Measurements from ENCODE around the gene FAM81A. TPM values are rescaled to one million over a fixed set of nuclear protein-coding genes. Genes with fewer than 3 reads are reported as not detected.
A peak's percentile ranks its signal among the peaks of the same experiment; 100 is the strongest.

FAM81A gene
- total RNA-seq, 1 experiment from 2014 or later = 2.0 TPM

DNA sequence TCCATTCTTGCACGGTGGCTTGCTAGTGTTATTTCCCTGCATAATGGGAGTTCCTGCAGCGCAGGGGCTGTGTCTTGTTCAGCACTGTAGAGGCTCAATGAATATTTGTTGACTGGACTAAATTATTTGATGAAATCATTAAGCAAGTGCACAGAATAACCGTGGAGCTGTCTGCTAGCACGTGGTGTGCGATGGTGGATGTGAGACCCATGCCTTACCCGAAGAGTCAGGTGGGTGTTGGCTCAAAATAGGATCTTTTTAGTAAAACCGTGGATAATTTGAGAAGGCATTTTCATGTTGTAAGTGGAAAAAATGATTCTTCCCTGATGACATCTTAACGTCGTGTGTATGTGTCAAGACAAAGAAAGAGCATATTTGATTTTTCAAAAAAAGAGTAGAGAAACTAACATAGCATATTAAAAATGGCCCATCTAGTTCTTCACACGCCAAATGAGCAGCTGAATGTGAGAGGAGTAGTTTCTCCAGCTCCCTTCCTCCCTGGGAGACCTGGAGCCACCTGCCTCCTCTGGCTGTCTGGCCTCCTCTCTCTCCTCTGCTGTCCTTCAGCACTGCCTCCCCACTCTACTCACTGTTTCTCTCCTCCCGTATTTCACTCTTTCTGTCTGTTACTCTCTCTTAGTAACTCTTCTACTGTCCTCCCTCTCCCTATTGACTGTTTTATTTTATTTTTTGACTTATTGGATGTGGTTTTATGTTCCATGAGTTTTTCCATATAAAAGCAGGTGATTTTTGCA is 6.3 kb downstream of the FAM81A start:
- Mint-ChIP-seq H3K36me3 (no peaks in the 10 kb centered on the region), H3K9me3 (no peaks in the 10 kb centered on the region), H3K27ac (no peak overlapping the region), H3K27me3 (ENCODE audit: low read depth) (peaks cover 24% of the 10 kb centered on the region), H3K4me3 (no peak overlapping the region), H3K4me1 (peaks cover 26% of the 10 kb centered on the region)
- TF ChIP-seq, protein P1, sequence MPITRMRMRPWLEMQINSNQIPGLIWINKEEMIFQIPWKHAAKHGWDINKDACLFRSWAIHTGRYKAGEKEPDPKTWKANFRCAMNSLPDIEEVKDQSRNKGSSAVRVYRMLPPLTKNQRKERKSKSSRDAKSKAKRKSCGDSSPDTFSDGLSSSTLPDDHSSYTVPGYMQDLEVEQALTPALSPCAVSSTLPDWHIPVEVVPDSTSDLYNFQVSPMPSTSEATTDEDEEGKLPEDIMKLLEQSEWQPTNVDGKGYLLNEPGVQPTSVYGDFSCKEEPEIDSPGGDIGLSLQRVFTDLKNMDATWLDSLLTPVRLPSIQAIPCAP (CRISPR knock-in tag; IDR thresholded peaks at IDR 0.05) = no peak
- TF ChIP-seq, protein P2, sequence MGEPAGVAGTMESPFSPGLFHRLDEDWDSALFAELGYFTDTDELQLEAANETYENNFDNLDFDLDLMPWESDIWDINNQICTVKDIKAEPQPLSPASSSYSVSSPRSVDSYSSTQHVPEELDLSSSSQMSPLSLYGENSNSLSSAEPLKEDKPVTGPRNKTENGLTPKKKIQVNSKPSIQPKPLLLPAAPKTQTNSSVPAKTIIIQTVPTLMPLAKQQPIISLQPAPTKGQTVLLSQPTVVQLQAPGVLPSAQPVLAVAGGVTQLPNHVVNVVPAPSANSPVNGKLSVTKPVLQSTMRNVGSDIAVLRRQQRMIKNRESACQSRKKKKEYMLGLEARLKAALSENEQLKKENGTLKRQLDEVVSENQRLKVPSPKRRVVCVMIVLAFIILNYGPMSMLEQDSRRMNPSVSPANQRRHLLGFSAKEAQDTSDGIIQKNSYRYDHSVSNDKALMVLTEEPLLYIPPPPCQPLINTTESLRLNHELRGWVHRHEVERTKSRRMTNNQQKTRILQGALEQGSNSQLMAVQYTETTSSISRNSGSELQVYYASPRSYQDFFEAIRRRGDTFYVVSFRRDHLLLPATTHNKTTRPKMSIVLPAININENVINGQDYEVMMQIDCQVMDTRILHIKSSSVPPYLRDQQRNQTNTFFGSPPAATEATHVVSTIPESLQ (CRISPR knock-in tag; IDR thresholded peaks at IDR 0.05) = no peak
- DNase-seq (ENCODE audit: low spot score) (no peak), ATAC-seq (peak; percentile 27; the same call in 1 of the 2 replicates)
- ChIA-PET POLR2A (no interaction called here), CTCF (interaction anchor here (0.6 to 2.2 kb wide), 5 partner anchors 23 to 295 kb away, joined by 6 to 9 read pairs (median 6); no protein-coding TSS in a partner anchor)

DNA sequence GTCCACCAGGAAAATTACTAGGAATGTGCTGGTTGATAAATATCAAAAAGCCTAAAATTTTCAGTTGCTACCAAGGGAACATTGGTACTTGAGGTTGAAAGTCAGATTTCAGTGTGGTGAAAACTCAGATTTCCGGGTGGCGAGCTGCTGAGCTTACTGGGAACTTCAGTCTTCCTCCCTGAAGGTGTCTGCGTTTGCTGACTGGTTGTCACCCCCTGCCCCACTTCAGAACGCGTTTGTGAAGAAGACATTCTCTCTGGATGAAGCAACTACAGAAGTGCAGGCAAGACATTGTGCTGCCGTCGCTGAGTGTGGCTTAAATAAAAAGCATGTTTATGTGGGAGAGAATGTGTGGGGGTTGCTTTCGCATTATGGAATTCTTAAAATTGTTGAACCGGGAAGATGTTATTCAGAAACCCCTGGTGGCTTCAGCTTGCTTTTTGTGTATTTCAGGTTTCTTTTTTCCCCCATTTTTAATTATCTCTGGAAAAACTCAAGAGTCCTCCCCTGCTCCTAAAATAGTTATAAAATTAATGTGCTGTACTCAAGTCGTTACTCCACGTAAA is 7.1 kb downstream of the FAM81A start:
- ATAC-seq (no peak), DNase-seq (ENCODE audit: low spot score) (no peak)
- H3K27me3 Mint-ChIP-seq (ENCODE audit: low read depth) = peaks cover 16% of the 10 kb centered on the region
- no peak overlapping the region for H3K4me3 Mint-ChIP-seq
- H3K27ac Mint-ChIP-seq = no peak overlapping the region
- POLR2A ChIA-PET = no interaction called here
- H3K36me3 Mint-ChIP-seq = no peaks in the 10 kb centered on the region
- CTCF ChIA-PET = interaction anchor here (0.6 to 2.2 kb wide), 6 partner anchors 23 to 296 kb away, joined by 4 to 9 read pairs (median 6); no protein-coding TSS in a partner anchor
- peaks cover 26% of the 10 kb centered on the region for H3K4me1 Mint-ChIP-seq
- no peaks in the 10 kb centered on the region for H3K9me3 Mint-ChIP-seq
- no peak for TF ChIP-seq TP53 (CRISPR knock-in tag; IDR thresholded peaks at IDR 0.05)
- TF ChIP-seq CREM (CRISPR knock-in tag; IDR thresholded peaks at IDR 0.05) = no peak
- TF ChIP-seq, protein P3, sequence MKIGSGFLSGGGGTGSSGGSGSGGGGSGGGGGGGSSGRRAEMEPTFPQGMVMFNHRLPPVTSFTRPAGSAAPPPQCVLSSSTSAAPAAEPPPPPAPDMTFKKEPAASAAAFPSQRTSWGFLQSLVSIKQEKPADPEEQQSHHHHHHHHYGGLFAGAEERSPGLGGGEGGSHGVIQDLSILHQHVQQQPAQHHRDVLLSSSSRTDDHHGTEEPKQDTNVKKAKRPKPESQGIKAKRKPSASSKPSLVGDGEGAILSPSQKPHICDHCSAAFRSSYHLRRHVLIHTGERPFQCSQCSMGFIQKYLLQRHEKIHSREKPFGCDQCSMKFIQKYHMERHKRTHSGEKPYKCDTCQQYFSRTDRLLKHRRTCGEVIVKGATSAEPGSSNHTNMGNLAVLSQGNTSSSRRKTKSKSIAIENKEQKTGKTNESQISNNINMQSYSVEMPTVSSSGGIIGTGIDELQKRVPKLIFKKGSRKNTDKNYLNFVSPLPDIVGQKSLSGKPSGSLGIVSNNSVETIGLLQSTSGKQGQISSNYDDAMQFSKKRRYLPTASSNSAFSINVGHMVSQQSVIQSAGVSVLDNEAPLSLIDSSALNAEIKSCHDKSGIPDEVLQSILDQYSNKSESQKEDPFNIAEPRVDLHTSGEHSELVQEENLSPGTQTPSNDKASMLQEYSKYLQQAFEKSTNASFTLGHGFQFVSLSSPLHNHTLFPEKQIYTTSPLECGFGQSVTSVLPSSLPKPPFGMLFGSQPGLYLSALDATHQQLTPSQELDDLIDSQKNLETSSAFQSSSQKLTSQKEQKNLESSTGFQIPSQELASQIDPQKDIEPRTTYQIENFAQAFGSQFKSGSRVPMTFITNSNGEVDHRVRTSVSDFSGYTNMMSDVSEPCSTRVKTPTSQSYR (CRISPR knock-in tag; IDR thresholded peaks at IDR 0.05) = no peak
- TF ChIP-seq, protein P4, sequence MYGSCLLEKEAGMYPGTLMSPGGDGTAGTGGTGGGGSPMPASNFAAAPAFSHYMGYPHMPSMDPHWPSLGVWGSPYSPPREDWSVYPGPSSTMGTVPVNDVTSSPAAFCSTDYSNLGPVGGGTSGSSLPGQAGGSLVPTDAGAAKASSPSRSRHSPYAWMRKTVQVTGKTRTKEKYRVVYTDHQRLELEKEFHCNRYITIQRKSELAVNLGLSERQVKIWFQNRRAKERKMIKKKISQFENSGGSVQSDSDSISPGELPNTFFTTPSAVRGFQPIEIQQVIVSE (CRISPR knock-in tag; IDR thresholded peaks at IDR 0.05; ENCODE audit: borderline replicate concordance) = no peak
- TF ChIP-seq SMAD4 (CRISPR knock-in tag; IDR thresholded peaks at IDR 0.05) = no peak
- TF ChIP-seq, protein P5, sequence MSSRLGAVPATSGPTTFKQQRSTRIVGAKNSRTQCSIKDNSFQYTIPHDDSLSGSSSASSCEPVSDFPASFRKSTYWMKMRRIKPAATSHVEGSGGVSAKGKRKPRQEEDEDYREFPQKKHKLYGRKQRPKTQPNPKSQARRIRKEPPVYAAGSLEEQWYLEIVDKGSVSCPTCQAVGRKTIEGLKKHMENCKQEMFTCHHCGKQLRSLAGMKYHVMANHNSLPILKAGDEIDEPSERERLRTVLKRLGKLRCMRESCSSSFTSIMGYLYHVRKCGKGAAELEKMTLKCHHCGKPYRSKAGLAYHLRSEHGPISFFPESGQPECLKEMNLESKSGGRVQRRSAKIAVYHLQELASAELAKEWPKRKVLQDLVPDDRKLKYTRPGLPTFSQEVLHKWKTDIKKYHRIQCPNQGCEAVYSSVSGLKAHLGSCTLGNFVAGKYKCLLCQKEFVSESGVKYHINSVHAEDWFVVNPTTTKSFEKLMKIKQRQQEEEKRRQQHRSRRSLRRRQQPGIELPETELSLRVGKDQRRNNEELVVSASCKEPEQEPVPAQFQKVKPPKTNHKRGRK (CRISPR knock-in tag; IDR thresholded peaks at IDR 0.05; ENCODE audit: borderline replicate concordance) = no peak
- no peak for TF ChIP-seq GRHL2 (CRISPR knock-in tag; IDR thresholded peaks at IDR 0.05; ENCODE audit: insufficient replicate concordance, severe bottlenecking)
- TF ChIP-seq FOXP1 (CRISPR knock-in tag; IDR thresholded peaks at IDR 0.05; ENCODE audit: borderline replicate concordance) = no peak
- no peak for TF ChIP-seq TEAD4 (CRISPR knock-in tag; IDR thresholded peaks at IDR 0.05)
- TF ChIP-seq ZNF416 (CRISPR knock-in tag; IDR thresholded peaks at IDR 0.05) = no peak
- TF ChIP-seq, protein P6, sequence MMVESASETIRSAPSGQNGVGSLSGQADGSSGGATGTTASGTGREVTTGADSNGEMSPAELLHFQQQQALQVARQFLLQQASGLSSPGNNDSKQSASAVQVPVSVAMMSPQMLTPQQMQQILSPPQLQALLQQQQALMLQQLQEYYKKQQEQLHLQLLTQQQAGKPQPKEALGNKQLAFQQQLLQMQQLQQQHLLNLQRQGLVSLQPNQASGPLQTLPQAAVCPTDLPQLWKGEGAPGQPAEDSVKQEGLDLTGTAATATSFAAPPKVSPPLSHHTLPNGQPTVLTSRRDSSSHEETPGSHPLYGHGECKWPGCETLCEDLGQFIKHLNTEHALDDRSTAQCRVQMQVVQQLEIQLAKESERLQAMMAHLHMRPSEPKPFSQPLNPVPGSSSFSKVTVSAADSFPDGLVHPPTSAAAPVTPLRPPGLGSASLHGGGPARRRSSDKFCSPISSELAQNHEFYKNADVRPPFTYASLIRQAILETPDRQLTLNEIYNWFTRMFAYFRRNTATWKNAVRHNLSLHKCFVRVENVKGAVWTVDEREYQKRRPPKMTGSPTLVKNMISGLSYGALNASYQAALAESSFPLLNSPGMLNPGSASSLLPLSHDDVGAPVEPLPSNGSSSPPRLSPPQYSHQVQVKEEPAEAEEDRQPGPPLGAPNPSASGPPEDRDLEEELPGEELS (CRISPR knock-in tag; IDR thresholded peaks at IDR 0.05) = no peak
- TF ChIP-seq, protein P7, sequence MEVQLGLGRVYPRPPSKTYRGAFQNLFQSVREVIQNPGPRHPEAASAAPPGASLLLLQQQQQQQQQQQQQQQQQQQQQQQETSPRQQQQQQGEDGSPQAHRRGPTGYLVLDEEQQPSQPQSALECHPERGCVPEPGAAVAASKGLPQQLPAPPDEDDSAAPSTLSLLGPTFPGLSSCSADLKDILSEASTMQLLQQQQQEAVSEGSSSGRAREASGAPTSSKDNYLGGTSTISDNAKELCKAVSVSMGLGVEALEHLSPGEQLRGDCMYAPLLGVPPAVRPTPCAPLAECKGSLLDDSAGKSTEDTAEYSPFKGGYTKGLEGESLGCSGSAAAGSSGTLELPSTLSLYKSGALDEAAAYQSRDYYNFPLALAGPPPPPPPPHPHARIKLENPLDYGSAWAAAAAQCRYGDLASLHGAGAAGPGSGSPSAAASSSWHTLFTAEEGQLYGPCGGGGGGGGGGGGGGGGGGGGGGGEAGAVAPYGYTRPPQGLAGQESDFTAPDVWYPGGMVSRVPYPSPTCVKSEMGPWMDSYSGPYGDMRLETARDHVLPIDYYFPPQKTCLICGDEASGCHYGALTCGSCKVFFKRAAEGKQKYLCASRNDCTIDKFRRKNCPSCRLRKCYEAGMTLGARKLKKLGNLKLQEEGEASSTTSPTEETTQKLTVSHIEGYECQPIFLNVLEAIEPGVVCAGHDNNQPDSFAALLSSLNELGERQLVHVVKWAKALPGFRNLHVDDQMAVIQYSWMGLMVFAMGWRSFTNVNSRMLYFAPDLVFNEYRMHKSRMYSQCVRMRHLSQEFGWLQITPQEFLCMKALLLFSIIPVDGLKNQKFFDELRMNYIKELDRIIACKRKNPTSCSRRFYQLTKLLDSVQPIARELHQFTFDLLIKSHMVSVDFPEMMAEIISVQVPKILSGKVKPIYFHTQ (CRISPR knock-in tag; IDR thresholded peaks at IDR 0.05) = no peak
- TF ChIP-seq NFE2L1 (CRISPR knock-in tag; IDR thresholded peaks at IDR 0.05) = no peak
- TF ChIP-seq, protein P8, sequence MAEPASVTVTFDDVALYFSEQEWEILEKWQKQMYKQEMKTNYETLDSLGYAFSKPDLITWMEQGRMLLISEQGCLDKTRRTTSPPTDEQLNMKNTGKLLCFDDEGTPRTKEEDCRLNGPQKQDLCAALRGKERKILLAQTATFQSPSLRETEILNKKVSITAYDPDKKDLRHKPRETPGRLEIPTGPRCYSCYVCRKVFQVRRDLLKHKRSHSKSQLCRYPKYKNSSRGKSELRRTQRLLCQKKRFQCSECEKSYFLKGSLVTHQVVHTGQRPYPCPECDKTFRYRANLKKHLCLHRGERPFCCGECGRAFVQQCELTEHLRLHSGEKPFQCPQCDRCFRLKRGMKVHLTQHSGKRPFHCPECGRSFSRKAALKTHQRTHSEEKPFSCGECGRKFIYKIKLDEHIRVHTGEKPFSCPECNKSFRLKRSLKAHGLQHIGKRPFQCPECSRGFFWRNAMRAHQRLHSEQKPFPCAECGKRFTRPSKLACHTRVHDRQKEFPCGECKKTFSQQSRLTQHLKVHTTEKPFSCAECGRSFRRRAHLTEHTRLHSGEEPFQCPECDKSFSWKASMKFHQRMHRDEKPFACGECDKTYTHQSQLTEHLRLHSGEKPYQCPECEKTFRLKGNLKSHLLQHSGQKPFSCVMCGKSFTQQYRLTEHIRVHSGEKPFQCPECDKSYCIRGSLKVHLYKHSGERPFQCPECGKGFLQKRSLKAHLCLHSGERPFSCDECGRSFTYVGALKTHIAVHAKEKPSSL (CRISPR knock-in tag; conservative IDR thresholded peaks at IDR 0.05) = no peak
- TF ChIP-seq ZNF138 (CRISPR knock-in tag; conservative IDR thresholded peaks at IDR 0.05) = no peak

Data from WTC11 (cell line).